Spinal cord (tissue), 10 donors: ENCODE data around the gene PCDHGA1. TPM values are rescaled to one million over a fixed set of nuclear protein-coding genes. Genes with fewer than 3 reads are reported as not detected.
"Not testable (repeated sequence)": the region's sequence is repeated elsewhere in the genome, so short reads cannot be mapped to it uniquely, and the experiment has no call there.

Source experiments
- DNase-seq, 6 donors: peaks; one replicate each; pipeline versions ENCODE4 v3.0.0 to v3.0.0-alpha.2; 2013 to 2015; ENCODE audit warnings: low spot score in 6 of 6, low read depth in 4 of 6
- H3K27ac ChIP-seq: one replicate; pipeline ENCODE4 v1.5.1; 2013; ENCODE audit warnings: low read depth, low read length, control low read depth
- H3K27me3 ChIP-seq: one replicate; pipeline ENCODE4 v1.6.1; 2013; ENCODE audit warnings: low read length; ENCODE audit not compliant: control insufficient read depth, insufficient read depth
- H3K36me3 ChIP-seq: one replicate; pipeline ENCODE4 v1.6.1; 2013; ENCODE audit warnings: low read length; ENCODE audit not compliant: control insufficient read depth, insufficient read depth
- H3K4me1 ChIP-seq: one replicate; pipeline ENCODE4 v1.6.1; 2013; ENCODE audit warnings: low read length; ENCODE audit not compliant: control insufficient read depth, insufficient read depth
- H3K4me3 ChIP-seq: one replicate; pipeline ENCODE4 v1.5.1; 2013; ENCODE audit warnings: low read depth, low read length, control low read depth
- H3K9me3 ChIP-seq: one replicate; pipeline ENCODE4 v1.6.1; 2013; ENCODE audit warnings: low read length; ENCODE audit not compliant: control insufficient read depth, insufficient read depth
- WGBS: methylation state at CpG from one replicate; pipeline ENCODE4 v1.1.5; 2013; ENCODE audit warnings: missing lambda C conversion rate; ENCODE audit not compliant: insufficient coverage; 5-methylcytosine and 5-hydroxymethylcytosine counted together
- polyA plus RNA-seq, 2 donors: library from polyadenylated mRNA; unstranded; fragments of 120-200 nt; gene quantifications; one replicate each; pipeline ENCODE4 v1.2.1, GENCODE V29; 2013; ENCODE audit not compliant: insufficient read length in 2 of 2
- total RNA-seq, 2 donors: library from RNA; depleted of rRNA in 1 of 2; stranded (reverse); fragments of 120-200 nt in 1 of 2; fragments of >200 nt in 1 of 2; gene quantifications; one replicate each; pipeline versions ENCODE4 v1.2.3 to v1.2.4, GENCODE V29; 2013 to 2014
- donor health status: healthy.

The PCDHGA1 gene
- total and polyA plus RNA-seq, 4 donors: 1.4 to 3.8 (median 2.7) TPM

DNA sequence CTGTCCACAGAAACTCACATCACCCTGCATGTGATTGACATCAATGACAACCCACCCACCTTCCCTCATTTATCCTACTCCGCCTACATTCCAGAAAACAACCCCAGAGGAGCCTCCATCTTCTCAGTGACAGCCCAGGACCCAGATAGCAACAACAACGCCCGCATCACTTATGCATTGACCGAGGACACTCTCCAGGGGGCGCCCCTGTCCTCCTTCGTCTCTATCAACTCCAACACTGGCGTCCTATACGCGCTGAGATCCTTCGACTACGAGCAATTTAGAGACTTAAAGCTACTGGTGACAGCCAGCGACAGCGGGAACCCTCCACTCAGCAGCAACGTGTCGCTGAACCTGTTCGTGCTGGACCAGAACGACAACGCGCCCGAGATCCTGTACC is 15.0 kb downstream of the PCDHGA1 start:
- peaks cover 4% of the 10 kb centered on the region for H3K4me1 ChIP-seq
- H3K36me3 ChIP-seq: peaks cover 2% of the 10 kb centered on the region
- H3K4me3 ChIP-seq: no peak overlapping the region
- WGBS: 16% methylated on average over 17 of the region's 20 CpGs
- no peaks in the 10 kb centered on the region for H3K27me3 ChIP-seq
- no peak for DNase-seq
- H3K27ac ChIP-seq: no peak overlapping the region
- peaks cover 39% of the 10 kb centered on the region for H3K9me3 ChIP-seq

DNA sequence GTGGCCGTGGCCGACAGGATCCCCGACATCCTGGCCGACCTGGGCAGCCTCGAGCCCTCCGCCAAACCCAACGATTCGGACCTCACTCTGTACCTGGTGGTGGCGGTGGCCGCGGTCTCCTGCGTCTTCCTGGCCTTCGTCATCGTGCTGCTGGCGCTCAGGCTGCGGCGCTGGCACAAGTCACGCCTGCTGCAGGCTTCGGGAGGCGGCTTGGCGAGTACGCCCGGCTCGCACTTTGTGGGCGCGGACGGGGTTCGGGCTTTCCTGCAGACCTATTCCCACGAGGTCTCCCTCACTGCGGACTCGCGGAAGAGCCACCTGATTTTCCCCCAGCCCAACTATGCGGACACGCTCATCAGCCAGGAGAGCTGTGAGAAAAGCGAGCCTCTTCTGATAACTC is 15.7 kb downstream of the PCDHGA1 start:
- peaks cover 44% of the 10 kb centered on the region for H3K9me3 ChIP-seq
- not testable (repeated sequence) for H3K27ac ChIP-seq, H3K36me3 ChIP-seq, H3K4me1 ChIP-seq, H3K4me3 ChIP-seq, H3K27me3 ChIP-seq, DNase-seq
- WGBS: 31% methylated on average over 16 of the region's 35 CpGs

DNA sequence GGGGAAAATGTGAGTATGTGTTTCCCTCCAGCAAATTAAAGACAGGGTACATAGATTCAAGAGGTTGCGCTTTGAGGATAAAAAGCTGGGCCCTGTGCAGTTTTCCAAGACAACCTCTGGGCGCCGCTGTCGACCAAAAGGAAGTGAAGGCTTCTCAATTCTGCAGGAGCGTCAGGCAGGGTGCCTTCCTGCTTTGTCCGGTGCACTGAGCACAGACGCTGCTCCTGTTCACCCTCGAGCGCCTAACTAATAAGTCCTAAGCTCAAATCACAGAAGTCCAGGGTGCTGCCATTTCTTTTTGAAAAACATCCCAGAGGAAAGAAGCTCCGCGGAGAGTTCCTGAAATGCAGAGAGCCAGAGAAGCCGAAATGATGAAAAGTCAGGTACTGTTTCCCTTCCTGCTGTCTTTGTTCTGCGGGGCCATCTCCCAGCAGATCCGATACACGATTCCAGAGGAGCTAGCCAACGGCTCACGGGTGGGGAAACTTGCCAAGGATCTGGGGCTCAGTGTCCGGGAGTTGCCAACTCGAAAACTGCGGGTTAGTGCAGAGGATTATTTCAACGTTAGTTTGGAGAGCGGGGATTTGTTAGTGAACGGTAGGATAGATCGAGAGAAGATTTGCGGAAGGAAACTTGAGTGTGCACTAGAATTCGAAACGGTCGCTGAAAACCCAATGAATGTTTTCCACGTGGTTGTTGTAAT is 19.8 kb downstream of the PCDHGA1 start, which contains the start of gene PCDHGB1:
Gene PCDHGB1 (plus strand): TSS at position 183 of the 703 bp plus-strand sequence. CDS start 162 bp downstream, at position 345.
- Histone ChIP-seq H3K27ac (no peak within 1 kb of the TSS), H3K27me3 (no peaks in the 10 kb centered on the region), H3K4me1 (no peaks in the 10 kb centered on the region), H3K36me3 (peaks cover 6% of the 10 kb centered on the region), H3K9me3 (peaks cover 37% of the 10 kb centered on the region), H3K4me3 (no peak within 1 kb of the TSS)
- WGBS: 19% methylated on average over 29 of the region's 29 CpGs
- peak in 1 of 6 donors; percentile 42 for DNase-seq

DNA sequence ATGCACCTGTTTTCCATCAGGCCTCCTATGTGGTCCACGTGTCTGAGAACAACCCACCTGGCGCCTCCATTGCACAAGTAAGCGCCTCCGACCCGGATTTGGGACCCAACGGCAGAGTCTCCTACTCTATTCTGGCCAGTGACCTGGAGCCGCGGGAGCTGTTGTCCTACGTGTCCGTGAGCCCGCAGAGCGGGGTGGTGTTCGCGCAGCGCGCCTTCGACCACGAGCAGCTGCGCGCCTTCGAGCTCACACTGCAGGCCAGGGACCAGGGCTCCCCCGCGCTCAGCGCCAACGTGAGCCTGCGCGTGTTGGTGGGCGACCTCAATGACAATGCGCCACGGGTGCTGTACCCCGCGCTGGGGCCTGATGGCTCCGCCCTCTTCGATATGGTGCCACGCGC is 21.3 kb downstream of the PCDHGA1 start:
- peaks cover 33% of the 10 kb centered on the region for H3K9me3 ChIP-seq
- 25% methylated on average over 24 of the region's 36 CpGs for WGBS
- H3K4me1 ChIP-seq: no peaks in the 10 kb centered on the region
- H3K36me3 ChIP-seq: peaks cover 8% of the 10 kb centered on the region
- no peak overlapping the region for H3K4me3 ChIP-seq
- no peaks in the 10 kb centered on the region for H3K27me3 ChIP-seq
- H3K27ac ChIP-seq: no peak overlapping the region
- no peak for DNase-seq

DNA sequence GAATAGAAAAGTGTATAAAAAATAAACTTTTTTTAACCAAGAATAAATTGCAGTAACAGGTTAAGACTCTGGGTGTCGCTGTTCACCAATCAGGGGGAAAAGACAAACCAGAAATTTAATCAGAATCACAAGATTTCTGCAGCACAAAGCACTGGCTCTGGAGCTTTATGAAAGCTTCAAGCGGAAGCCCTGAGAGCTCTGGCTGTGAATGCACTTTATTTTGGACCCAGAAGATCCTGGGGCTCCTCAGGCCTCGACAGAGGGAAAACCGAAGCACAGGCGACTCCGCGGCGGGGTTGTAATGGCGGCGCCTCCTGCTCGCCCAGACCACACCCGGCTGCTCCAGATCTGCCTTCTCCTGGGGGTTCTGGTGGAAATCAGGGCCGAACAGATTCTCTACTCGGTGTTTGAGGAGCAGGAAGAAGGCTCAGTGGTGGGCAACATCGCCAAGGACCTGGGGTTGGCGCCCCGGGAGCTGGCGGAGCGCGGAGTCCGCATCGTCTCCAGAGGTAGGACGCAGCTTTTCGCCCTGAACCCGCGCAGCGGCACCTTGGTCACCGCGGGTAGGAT is 24.7 kb downstream of the PCDHGA1 start, which contains the start of gene PCDHGA4:
Gene PCDHGA4 (plus strand): TSS at position 122 of the 570 bp plus-strand sequence. CDS start 87 bp downstream, at position 209.
- Histone ChIP-seq H3K9me3 (peaks cover 49% of the 10 kb centered on the region), H3K27me3 (no peaks in the 10 kb centered on the region), H3K4me1 (no peaks in the 10 kb centered on the region), H3K36me3 (peaks cover 13% of the 10 kb centered on the region), H3K27ac (no peak within 1 kb of the TSS), H3K4me3 (no peak within 1 kb of the TSS)
- DNase-seq: peak in 2 of 6 donors; percentile 9 to 13
- 12% methylated on average over 28 of the region's 29 CpGs for WGBS

DNA sequence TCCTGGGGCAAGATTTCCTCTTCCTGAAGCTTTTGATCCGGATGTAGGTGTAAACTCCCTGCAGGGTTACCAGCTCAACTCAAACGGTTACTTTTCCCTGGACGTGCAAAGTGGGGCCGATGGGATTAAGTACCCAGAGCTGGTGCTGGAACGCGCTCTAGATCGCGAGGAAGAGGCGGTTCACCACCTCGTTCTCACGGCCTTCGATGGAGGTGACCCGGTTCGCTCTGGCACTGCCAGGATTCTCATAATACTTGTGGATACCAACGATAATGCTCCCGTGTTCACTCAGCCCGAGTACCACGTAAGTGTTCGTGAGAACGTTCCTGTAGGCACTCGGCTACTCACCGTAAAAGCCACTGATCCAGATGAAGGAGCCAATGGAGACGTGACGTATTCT is 25.3 kb downstream of the PCDHGA1 start:
- Histone ChIP-seq H3K27me3 (no peaks in the 10 kb centered on the region), H3K4me3 (no peak overlapping the region), H3K27ac (no peak overlapping the region), H3K4me1 (no peaks in the 10 kb centered on the region), H3K9me3 (peaks cover 48% of the 10 kb centered on the region), H3K36me3 (peaks cover 12% of the 10 kb centered on the region)
- DNase-seq: no peak
- WGBS: 37% methylated on average over 22 of the region's 24 CpGs

DNA sequence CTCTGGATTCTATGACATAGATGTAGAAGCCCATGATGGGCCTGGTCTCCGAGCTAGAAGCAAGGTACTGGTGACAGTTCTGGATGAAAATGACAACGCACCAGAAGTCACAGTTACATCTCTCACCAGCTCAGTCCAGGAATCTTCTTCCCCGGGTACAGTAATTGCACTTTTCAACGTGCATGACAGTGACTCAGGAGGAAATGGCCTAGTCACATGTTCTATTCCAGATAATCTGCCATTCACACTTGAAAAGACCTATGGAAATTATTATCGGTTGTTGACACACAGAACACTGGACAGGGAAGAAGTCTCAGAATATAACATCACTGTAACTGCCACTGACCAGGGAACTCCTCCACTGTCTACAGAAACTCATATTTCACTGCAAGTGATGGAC is 25.8 kb downstream of the PCDHGA1 start:
- H3K4me3 ChIP-seq: no peak overlapping the region
- H3K36me3 ChIP-seq: peaks cover 12% of the 10 kb centered on the region
- H3K4me1 ChIP-seq: no peaks in the 10 kb centered on the region
- no peak overlapping the region for H3K27ac ChIP-seq
- H3K9me3 ChIP-seq: peaks cover 46% of the 10 kb centered on the region
- DNase-seq: no peak
- WGBS: 74% methylated on average over 4 of the region's 5 CpGs
- H3K27me3 ChIP-seq: no peaks in the 10 kb centered on the region

DNA sequence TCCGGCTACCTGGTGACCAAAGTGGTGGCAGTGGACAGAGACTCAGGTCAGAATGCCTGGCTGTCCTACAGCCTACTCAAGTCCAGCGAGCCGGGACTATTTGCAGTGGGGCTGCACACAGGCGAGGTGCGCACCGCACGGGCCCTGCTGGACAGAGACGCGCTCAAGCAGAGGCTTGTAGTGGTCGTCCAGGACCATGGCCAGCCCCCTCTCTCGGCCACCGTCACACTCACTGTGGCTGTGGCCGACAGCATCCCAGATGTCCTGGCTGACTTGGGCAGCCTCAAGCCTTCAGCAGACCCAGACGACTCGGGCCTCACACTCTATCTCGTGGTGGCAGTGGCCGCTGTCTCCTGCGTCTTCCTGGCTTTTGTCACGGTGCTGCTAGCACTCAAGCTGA is 26.6 kb downstream of the PCDHGA1 start:
- Histone ChIP-seq H3K36me3 (peaks cover 9% of the 10 kb centered on the region), H3K27me3 (no peaks in the 10 kb centered on the region), H3K9me3 (peaks cover 44% of the 10 kb centered on the region), H3K4me1 (no peaks in the 10 kb centered on the region), H3K4me3 (no peak overlapping the region), H3K27ac (no peak overlapping the region)
- 39% methylated on average over 19 of the region's 19 CpGs for WGBS
- no peak for DNase-seq

DNA sequence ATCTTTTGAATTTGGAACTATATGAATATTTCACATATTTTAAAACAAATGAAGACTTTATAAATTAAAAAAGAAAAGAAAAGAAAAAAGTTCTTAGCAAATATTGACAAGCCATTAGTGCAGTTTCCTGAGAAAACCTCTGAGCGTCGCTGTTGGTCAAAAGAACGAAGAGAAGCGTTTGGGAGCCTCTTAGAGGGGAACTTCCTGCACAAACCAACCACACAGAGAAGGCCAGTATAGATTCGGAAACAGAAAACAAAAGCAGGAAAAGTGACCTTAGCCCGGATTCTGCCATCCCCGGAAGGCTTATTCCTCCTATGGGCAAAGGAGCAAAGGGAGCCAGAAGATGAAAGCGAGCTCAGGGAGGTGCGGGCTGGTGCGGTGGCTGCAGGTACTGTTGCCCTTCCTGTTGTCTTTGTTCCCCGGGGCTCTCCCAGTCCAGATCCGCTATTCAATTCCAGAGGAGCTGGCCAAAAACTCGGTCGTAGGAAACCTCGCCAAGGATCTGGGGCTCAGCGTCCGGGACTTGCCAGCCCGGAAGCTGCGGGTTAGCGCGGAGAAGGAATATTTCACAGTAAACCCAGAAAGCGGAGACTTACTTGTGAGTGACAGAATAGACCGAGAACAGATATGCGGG is 29.6 kb downstream of the PCDHGA1 start, which contains the start of gene PCDHGB2:
Gene PCDHGB2 (plus strand): TSS at position 205 of the 637 bp plus-strand sequence. CDS start 142 bp downstream, at position 347.
- H3K27me3 ChIP-seq: no peaks in the 10 kb centered on the region
- 23% methylated on average over 24 of the region's 24 CpGs for WGBS
- DNase-seq: peak in 2 of 6 donors; percentile 21 to 30
- peaks cover 12% of the 10 kb centered on the region for H3K36me3 ChIP-seq
- peaks cover 5% of the 10 kb centered on the region for H3K4me1 ChIP-seq
- H3K9me3 ChIP-seq: peaks cover 52% of the 10 kb centered on the region
- no peak within 1 kb of the TSS for H3K4me3 ChIP-seq
- no peak within 1 kb of the TSS for H3K27ac ChIP-seq
